Peyer's patch (tissue), 4 donors: Measurements from ENCODE around the gene URI1. TPM values are rescaled to one million over a fixed set of nuclear protein-coding genes. Genes with fewer than 3 reads are reported as not detected.

Source experiments
- DNase-seq, 3 donors: peaks; one replicate each; pipeline ENCODE4 v3.0.0-alpha.2; 2017 to 2019
- H3K27ac ChIP-seq, 4 donors: fragments of 200-600 bp; sonication (generic); one replicate each; pipeline ENCODE4 v1.5.1; 2016 to 2019
- H3K27me3 ChIP-seq, 2 donors: fragments of 200-600 bp; sonication (generic); one replicate each; pipeline ENCODE4 v1.5.1; 2019
- H3K36me3 ChIP-seq, 3 donors: fragments of 200-600 bp; sonication (generic); one replicate each; pipeline ENCODE4 v1.5.1; 2016 to 2019
- H3K4me1 ChIP-seq, 4 donors: fragments of 200-600 bp; sonication (generic); one replicate each; pipeline ENCODE4 v1.5.1; 2016 to 2019
- H3K4me3 ChIP-seq, 4 donors: fragments of 200-600 bp; sonication (generic); 1 replicate in 3 of 4; 2 replicates in 1 of 4; pipeline ENCODE4 v1.5.1; 2016 to 2019; ENCODE audit warnings: mild to moderate bottlenecking in 1 of 4
- H3K9me3 ChIP-seq, 4 donors: fragments of 200-600 bp; sonication (generic); one replicate each; pipeline ENCODE4 v1.5.1; 2016 to 2019; ENCODE audit warnings: mild to moderate bottlenecking in 1 of 4
- POLR2A ChIP-seq, 2 donors: fragments of 450-650 bp; IDR thresholded peaks; one replicate each; pipeline ENCODE4 v1.5.1; 2017; ENCODE audit warnings: antibody characterized with exemption in 2 of 2, mild to moderate bottlenecking in 2 of 2, moderate library complexity in 2 of 2
- total RNA-seq, 4 donors: library from RNA; depleted of rRNA; stranded (reverse); fragments of >200 nt; gene quantifications; one replicate each; pipeline ENCODE4 v1.1.0, GENCODE V29; 2016
- TF ChIP-seq, protein P1 (sequence below), 6 experiments: fragments of 450-650 bp in 4 of 6; fragments of 200-600 bp in 2 of 6; sonication (generic) in 1 of 6; IDR thresholded peaks; one replicate each; pipeline ENCODE4 v1.5.1; 2017 to 2019; ENCODE audit warnings: antibody characterized with exemption in 6 of 6, mild to moderate bottlenecking in 3 of 6, moderate library complexity in 1 of 6

URI1 gene
- total RNA-seq, 4 donors from 2014 or later = 28.4 to 98.2 (median 37.8) TPM

DNA sequence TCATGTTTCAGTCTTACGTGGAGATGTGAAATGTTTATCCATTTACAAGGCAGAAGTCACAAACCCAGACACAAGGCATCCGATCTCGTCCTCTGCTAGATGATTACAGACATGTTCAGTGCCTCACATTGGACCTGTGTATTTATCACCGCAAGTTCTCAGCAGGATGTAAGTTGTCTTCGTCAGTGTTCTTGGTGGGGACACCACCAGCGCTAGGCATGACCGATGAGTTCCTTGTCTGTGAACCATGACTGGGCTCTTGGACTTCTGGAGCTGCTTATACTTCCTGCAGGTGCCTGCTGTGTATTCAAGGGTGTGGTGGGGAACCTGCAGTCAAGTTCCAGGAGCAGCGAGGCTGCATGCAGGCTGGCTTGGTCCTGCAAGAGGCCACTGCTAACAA lies 105.4 kb downstream of the URI1 start:
- H3K4me1 ChIP-seq = no peaks in the 10 kb centered on the region
- no peak overlapping the region for H3K4me3 ChIP-seq
- TF ChIP-seq, protein P1, sequence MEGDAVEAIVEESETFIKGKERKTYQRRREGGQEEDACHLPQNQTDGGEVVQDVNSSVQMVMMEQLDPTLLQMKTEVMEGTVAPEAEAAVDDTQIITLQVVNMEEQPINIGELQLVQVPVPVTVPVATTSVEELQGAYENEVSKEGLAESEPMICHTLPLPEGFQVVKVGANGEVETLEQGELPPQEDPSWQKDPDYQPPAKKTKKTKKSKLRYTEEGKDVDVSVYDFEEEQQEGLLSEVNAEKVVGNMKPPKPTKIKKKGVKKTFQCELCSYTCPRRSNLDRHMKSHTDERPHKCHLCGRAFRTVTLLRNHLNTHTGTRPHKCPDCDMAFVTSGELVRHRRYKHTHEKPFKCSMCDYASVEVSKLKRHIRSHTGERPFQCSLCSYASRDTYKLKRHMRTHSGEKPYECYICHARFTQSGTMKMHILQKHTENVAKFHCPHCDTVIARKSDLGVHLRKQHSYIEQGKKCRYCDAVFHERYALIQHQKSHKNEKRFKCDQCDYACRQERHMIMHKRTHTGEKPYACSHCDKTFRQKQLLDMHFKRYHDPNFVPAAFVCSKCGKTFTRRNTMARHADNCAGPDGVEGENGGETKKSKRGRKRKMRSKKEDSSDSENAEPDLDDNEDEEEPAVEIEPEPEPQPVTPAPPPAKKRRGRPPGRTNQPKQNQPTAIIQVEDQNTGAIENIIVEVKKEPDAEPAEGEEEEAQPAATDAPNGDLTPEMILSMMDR (IDR thresholded peaks at IDR 0.05) = no peak
- TF ChIP-seq POLR2A (IDR thresholded peaks at IDR 0.05) = no peak
- H3K36me3 ChIP-seq = no peaks in the 10 kb centered on the region
- no peak for DNase-seq
- no peak overlapping the region for H3K27ac ChIP-seq
- H3K27me3 ChIP-seq = no peaks in the 10 kb centered on the region
- no peaks in the 10 kb centered on the region for H3K9me3 ChIP-seq

DNA sequence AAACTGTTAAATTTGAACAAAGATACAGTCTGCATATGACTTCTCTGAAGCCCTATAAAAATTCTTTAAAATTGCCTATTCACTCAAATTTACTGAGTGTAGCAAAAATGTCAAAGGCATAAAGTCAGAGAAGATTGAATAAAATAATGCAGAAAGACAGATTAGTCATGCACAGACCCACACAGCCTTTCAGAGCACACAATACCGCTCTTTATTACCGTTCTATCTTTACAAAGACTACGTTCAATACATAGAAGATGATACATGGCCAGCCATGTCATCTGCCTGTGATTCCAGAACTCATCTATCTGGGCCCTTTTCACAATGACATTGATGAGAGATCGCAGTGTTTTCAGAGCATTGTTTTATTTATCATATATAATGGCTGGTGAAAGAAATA lies 107.2 kb downstream of the URI1 start:
- no peak overlapping the region for H3K4me3 ChIP-seq
- no peak overlapping the region for H3K27ac ChIP-seq
- no peaks in the 10 kb centered on the region for H3K9me3 ChIP-seq
- H3K36me3 ChIP-seq = no peaks in the 10 kb centered on the region
- DNase-seq = no peak
- no peaks in the 10 kb centered on the region for H3K27me3 ChIP-seq
- TF ChIP-seq, protein P1 (IDR thresholded peaks at IDR 0.05) = no peak
- no peak for TF ChIP-seq POLR2A (IDR thresholded peaks at IDR 0.05)
- H3K4me1 ChIP-seq = no peaks in the 10 kb centered on the region

DNA sequence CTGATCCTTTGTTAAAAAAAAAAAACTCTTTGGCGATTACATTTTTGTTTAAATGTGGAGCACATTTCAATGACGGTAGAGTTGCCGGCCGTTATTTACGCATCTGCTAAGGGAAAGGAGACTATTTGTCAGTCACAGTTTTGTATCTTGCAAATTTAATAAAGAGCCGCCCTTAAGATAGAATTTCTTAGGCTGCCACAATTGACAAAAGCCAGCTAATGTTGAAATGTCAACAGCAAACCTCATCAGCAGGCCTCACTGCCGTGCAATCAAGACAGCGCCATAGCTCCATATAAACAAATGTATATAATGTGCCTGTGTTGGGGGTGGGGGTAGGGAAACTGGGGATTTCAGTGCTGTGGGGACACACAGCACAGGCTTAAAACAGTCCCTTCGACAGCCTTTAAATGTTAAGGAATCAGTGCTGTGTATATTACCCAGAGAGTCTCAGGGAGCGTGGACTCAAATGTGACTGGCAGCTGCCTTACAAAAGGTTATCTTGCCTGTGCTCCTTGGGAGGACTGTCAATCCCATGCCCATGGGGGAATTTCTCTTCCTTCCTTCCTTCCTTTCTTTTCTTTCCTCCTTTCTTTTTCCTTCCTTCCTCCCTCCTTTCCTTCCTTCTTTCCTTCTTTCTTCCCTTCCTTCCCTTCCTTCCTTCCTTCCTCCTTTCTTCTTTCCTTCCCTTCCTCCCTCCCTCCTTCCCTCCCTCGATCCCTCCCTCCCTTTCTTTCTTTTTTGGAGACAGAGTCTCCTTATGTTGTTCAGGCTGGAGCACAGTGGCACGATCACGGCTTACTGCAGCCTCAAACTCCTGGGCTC lies 108.0 kb downstream of the URI1 start:
- Histone ChIP-seq H3K4me3 (no peak overlapping the region), H3K4me1 (no peaks in the 10 kb centered on the region), H3K9me3 (no peaks in the 10 kb centered on the region), H3K27ac (no peak overlapping the region), H3K27me3 (no peaks in the 10 kb centered on the region), H3K36me3 (no peaks in the 10 kb centered on the region)
- no peak for DNase-seq
- TF ChIP-seq, protein P1 (IDR thresholded peaks at IDR 0.05) = no peak
- no peak for TF ChIP-seq POLR2A (IDR thresholded peaks at IDR 0.05)

DNA sequence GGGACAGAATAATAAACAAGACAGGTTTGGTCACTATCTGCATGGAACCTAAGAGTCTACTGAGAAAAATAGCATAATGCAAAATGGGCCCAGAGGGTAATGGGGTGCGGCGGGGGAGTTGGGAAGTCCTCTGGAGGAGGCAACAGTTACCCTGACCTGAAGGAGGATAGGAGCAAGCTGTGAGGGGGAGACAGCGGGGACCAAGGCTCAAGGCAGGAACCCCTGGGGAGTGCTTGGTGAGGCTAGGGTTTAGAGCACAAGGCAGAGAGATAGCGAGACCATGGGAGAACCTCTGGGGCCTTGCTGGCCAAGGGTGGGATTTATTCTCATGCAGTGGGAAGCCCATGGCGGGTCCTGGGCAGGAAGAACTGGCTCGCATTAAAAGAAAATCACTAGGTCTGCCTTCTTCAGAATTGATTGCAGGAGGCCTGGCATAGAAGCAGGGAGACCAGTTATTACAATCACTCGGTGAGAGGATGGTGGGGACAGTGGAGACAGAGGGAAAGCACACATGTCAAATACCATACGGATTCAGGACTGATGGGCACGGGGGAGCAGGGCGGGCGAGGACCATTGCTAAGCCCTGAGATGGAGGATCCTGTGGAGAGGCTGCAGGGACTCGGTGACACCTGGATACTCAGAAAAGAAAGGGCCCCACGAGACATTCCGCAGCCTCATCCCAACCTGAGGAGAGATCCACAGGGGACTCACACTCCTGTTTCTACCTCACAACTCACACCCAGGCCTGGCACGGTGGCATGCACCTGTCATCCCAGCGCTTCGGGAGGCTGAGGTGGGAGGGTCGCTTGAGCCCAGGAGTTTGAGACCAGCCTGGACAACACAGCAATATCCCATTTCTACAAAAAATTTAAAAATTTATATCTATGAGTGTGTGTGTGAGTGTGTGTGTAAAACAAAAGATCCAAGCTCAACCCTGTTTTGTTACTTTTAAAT lies 110.4 kb downstream of the URI1 start:
- DNase-seq = no peak
- TF ChIP-seq POLR2A (IDR thresholded peaks at IDR 0.05) = no peak
- TF ChIP-seq, protein P1 (IDR thresholded peaks at IDR 0.05) = no peak
- H3K27ac ChIP-seq = no peak overlapping the region
- no peaks in the 10 kb centered on the region for H3K4me1 ChIP-seq
- H3K27me3 ChIP-seq = no peaks in the 10 kb centered on the region
- H3K36me3 ChIP-seq = no peaks in the 10 kb centered on the region
- H3K9me3 ChIP-seq = no peaks in the 10 kb centered on the region
- H3K4me3 ChIP-seq = no peak overlapping the region

DNA sequence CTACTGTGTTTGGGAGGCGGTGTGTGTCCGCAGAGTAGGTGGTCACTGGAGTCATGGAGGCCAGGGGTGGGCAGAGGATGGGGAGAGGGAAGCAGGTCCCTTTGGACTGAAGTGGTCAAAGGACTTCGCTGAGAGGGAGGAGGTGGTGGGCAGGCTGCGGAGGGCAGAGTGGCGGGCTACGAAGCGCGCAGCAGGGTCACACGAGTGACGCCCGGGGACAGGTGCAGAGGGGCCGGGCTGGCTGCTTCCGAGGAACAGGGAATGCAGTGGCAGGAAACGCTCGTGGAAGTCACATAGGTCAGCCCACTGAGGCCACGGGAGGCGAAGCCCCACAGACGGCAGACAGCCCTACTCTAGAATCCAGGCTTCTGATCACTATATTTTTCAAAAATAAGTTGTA lies 111.5 kb downstream of the URI1 start:
- Histone ChIP-seq H3K36me3 (no peaks in the 10 kb centered on the region), H3K27me3 (no peaks in the 10 kb centered on the region), H3K4me3 (no peak overlapping the region), H3K27ac (no peak overlapping the region), H3K4me1 (no peaks in the 10 kb centered on the region), H3K9me3 (no peaks in the 10 kb centered on the region)
- TF ChIP-seq, protein P1 (IDR thresholded peaks at IDR 0.05) = no peak
- no peak for TF ChIP-seq POLR2A (IDR thresholded peaks at IDR 0.05)
- DNase-seq = no peak
